Bronchial epithelial cell (primary cell): ENCODE measurements around the gene MTF1. TPM values are rescaled to one million over a fixed set of nuclear protein-coding genes. Genes with fewer than 3 reads are reported as not detected.

Experiments
- DNase-seq: peaks from one replicate; pipeline ENCODE4 v3.0.0-alpha.2; 2010; ENCODE audit warnings: low read depth
- FAIRE-seq: peaks from 2 replicates; lab custom pipeline; 2011; peaks lifted over from hg19 to GRCh38; lab: Jason Lieb, UNC
- H3K27me3 ChIP-seq: 2 replicates; pipeline ENCODE4 v1.5.1; 2011; ENCODE audit warnings: low read length; ENCODE audit not compliant: control insufficient read depth, insufficient read depth
- H3K36me3 ChIP-seq: 2 replicates; pipeline ENCODE4 v1.5.1; 2011; ENCODE audit warnings: low read length; ENCODE audit not compliant: control insufficient read depth, insufficient read depth
- H3K4me3 ChIP-seq: 2 replicates; pipeline ENCODE4 v1.5.1; 2011; ENCODE audit warnings: mild to moderate bottlenecking, low read depth, low read length, control low read depth
- total RNA-seq: library from RNA; depleted of rRNA; stranded (reverse); fragments of >200 nt; gene quantifications from 2 replicates; pipeline ENCODE4 v1.2.1, GENCODE V29; 2014
- TF ChIP-seq, protein P1 (sequence below): IDR thresholded peaks from 2 replicates; pipeline ENCODE4 v1.5.1; 2011; ENCODE audit warnings: mild to moderate bottlenecking, moderate library complexity, low read length, control low read depth, inconsistent platforms; ENCODE audit not compliant: insufficient read depth, severe bottlenecking

MTF1 gene
- total RNA-seq, 1 donor from 2014 or later, result 3.7 TPM

DNA sequence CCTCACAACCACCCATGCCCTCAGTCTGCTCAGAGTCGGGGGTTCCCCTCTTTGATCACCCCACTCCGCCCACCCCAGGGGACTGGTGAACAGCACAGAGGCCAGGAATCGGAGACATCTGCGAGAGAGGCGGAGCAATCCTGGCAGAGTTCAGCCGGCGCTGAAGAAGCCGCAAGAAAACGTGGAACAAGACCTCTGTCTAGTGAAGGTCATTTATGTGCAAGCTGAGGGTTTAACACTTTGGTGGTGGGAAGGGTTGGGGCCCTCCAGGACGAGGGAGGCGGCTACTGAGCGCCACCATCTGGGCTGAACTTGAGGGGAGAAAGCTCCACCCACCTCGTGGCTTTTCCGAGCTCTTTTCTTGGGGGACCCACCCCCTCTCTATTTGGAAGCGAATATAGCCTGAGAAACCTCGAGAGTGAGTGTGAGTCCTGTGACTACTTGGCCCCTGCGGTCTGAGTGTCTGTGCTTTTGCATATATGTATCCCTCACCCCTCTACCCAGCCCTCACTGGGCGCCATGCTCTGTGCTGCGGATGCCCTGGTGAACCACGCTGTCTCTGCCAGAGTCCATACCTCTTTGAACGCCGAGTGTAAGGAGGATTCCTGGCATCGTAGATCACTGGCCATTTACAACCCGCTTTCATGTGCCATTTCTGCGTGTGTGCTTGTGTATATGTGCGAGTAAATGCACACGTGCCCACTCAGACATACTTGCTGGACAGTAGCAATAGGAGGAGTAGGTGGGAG lies 93.3 kb downstream of the MTF1 start:
- H3K4me3 ChIP-seq, result no peak overlapping the region
- no peak for DNase-seq

DNA sequence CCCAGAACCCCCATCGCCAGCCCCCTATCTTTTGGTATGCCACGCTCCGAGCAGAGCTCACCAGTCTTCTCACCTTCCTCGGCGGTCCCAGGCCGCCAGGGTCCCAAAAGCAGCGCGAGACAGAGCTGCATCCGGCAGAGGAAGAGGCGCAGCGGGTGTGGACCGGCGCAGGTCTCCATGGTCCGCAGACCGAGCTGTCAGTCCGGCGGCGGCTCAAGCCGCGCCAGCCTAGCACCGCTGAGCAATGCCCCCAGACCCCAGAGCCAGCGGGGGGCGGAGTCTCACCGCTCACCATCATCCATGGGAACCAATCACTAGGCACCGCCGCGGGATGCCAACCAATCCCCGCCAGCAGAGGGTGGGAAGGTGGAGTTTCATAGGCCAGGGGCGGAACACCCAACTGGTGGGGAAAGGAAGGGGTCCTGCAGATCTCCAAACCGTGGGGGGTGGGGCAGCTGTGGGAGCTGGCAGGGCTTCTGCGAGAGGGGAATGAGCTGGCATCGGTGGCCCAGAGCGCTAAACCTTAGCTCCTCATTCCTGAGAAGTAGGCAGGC lies 94.4 kb downstream of the MTF1 start, which contains the start of gene EPHA10:
Gene EPHA10 (minus strand): TSS at position 233 of the 554 bp plus-strand sequence. CDS start 54 bp downstream, at position 179.
- Histone ChIP-seq H3K27me3 (peaks cover 31% of the 10 kb centered on the region), H3K4me3 (no peak within 1 kb of the TSS), H3K36me3 (no peaks in the 10 kb centered on the region)
- TF ChIP-seq, protein P1, sequence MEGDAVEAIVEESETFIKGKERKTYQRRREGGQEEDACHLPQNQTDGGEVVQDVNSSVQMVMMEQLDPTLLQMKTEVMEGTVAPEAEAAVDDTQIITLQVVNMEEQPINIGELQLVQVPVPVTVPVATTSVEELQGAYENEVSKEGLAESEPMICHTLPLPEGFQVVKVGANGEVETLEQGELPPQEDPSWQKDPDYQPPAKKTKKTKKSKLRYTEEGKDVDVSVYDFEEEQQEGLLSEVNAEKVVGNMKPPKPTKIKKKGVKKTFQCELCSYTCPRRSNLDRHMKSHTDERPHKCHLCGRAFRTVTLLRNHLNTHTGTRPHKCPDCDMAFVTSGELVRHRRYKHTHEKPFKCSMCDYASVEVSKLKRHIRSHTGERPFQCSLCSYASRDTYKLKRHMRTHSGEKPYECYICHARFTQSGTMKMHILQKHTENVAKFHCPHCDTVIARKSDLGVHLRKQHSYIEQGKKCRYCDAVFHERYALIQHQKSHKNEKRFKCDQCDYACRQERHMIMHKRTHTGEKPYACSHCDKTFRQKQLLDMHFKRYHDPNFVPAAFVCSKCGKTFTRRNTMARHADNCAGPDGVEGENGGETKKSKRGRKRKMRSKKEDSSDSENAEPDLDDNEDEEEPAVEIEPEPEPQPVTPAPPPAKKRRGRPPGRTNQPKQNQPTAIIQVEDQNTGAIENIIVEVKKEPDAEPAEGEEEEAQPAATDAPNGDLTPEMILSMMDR, result no peak
- no peak for DNase-seq
- FAIRE-seq, result no peak

More for the DNA sequence above, 93.3 kb downstream of the MTF1 start:
- Histone ChIP-seq H3K36me3 (no peaks in the 10 kb centered on the region), H3K27me3 (peaks cover 27% of the 10 kb centered on the region)
- TF ChIP-seq, protein P1, result no peak
- FAIRE-seq, result no peak

DNA sequence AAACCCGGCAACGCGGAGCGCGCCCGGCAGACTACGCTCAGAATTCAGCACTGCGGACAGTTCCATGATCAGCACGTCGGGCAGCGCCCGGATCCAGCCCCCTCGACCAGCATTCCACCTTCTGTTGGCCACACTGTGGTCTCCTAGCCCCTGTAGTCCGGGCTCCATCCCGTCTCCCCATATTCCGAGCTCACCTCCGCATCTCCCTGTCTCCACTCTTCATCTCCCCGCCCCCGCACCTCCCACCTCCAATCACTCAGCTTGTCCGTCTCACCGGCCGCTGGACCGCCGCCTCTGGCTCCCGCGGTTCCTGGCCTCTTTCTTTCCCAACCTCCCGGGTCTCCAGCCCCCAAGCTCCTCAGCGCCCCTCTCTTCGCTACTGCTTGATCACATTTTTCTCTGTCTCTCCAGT lies 95.0 kb downstream of the MTF1 start:
- no peak for DNase-seq
- Histone ChIP-seq H3K27me3 (peaks cover 31% of the 10 kb centered on the region), H3K36me3 (no peaks in the 10 kb centered on the region), H3K4me3 (no peak overlapping the region)
- no peak for FAIRE-seq
- TF ChIP-seq, protein P1, result no peak

DNA sequence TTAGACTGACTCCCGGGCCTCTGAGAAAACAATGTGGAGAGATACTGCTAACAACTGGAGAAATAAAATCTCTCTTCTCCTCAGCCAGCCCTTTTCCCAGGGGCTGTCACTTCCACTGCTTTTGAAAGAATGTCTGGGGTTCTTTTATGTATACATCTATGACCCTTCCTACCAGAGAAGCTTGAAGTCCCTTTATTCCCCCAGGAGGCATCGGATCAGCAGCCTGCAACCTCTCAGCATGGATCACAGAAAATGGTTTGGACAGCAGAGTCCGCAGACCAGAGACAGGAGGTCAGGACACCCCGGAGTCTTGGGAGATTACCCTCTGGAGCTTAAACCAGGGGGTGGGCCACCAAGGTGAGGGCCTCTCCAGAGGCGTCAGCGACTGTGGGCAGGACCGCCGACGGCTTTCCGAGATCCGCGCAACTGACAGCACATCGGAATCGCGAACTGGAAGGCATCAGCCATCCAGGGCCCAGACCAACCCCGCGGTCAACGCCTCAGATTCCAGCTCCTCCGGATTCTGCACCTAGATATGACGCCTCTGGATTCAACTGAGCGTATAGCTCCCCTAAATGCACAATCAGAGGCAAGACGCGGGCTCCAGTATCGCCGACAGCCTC lies 95.5 kb downstream of the MTF1 start:
- Histone ChIP-seq H3K27me3 (peaks cover 31% of the 10 kb centered on the region), H3K4me3 (no peak overlapping the region), H3K36me3 (no peaks in the 10 kb centered on the region)
- TF ChIP-seq, protein P1, result no peak
- FAIRE-seq, result no peak
- DNase-seq, result no peak

DNA sequence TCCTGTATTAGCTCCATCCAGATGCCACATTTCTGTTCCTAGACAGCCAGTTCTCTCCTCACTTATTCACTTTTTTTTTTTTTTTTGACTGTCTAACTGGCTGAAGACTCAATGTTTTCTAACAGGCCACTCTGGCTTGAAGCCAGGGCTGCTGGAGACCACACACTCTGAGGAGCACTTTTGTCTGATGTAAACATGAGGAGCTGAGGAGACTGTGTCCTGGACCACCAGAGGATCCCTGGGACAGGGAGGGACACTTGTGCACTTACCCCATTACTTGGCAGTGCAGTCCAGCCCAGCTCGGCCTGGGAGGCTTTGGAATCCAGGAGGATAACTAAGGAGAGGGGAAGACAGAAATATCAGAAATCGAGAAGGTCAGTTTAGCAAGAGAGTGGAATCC lies 96.9 kb downstream of the MTF1 start:
- no peak for DNase-seq
- TF ChIP-seq, protein P1, result no peak
- no peaks in the 10 kb centered on the region for H3K36me3 ChIP-seq
- FAIRE-seq, result no peak
- H3K27me3 ChIP-seq, result peaks cover 32% of the 10 kb centered on the region
- no peak overlapping the region for H3K4me3 ChIP-seq
